CD4-positive, alpha-beta T cell treated with Interleukin-17A for 4 hours (primary cell): Measurements from ENCODE around the gene ZSWIM9.
"Not testable (repeated sequence)": the region's sequence is repeated elsewhere in the genome, so short reads cannot be mapped to it uniquely, and the experiment has no call there.

Experiments
- DNase-seq: peaks from one replicate; pipeline ENCODE4 v3.0.0-alpha.2; 2020; ENCODE audit warnings: mixed read lengths

ZSWIM9 gene

DNA sequence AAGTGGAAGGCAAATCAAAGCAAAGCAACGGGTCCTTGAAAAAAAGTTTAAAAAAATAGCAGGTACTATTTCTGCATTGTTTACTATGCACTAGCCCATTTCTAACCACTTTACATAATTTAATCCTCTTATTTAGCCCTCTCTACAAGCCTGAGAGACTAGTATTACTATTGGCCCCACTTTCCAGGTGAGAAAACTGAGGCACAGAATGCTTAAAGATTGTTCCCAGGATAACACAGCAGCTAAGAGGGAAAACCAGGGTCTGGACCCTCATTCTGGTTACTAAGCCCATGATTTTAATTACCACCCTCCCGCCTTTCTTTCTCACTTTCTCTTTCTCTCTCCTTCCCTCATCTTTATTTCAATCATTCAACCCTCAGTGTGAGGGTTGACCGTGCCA lies 5.7 kb downstream of the ZSWIM9 start:
- DNase-seq, result no peak

DNA sequence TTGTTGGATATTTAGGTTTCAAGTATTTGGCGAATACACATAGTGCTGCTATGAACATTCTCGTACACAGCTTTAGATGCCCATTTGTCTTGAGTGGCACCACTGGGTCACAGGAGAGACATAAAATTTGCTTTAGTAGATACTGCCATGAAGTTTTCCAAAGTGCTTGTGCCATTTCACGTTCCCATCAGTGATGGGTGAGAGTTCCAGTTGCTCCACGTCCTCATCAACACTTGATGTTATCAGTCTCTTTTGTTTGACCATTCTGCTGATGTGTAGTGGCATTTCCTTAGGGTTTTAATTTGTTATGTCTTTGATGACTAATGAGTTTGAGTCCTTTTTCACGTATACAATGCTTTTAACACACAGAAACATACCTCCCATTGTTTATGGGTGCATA lies 11.0 kb downstream of the ZSWIM9 start:
- no peak for DNase-seq

DNA sequence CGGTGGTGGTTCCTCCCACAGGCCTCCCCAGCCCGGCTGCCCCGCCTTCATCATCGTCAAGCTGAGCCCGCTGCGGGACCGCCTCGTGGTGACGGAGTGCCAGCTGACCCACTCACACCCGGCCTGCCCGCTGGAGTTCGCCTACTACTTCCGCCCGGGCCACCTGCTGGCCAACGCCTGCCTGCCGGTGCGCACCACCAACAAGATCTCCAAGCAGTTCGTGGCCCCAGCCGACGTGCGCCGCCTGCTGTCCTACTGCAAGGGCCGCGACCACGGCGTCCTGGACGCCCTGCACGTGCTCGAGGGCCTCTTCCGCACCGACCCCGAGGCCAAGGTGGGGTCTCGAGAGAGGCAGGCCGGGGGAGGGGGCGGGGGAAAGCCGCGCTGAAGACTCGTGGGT lies 12.0 kb downstream of the ZSWIM9 start:
- DNase-seq, result no peak

DNA sequence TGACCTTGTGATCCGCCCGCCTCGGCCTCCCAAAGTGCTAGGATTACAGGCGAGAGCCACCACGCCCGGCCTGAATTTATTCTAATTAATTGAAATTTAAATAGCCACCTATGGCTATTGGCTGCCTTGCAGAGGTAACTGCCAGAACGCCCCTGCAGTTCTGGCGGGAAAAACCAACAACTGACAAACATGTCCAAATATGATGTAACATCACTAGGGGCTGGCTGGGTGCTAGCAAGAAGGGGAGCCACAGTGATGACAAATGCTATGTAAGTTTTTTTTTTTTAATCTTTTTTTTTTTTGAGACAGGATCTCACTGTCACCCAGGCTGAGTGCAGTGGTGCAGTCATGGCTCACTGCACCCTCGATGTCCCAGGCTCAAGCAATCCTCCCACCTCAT lies 12.9 kb downstream of the ZSWIM9 start:
- DNase-seq, result no peak

DNA sequence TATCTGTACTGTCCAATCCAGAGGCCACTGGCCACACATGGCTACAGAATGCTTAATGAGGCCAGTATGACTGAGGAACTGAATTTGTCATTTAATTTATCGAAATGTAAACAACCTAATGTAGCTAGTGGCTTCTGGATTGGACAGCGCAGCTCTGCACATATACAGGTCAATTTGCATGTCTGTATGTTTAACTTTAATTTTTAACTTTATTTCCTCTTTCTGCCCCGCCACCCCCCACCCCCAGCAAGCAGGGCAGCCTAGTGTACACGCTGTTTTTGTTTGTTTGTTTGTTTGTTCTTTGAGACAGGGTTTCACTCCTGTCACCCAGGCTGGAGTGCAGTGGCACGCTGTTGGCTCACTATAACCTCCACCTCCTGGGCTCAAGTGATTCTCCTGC lies 15.5 kb downstream of the ZSWIM9 start:
- DNase-seq, result no peak

DNA sequence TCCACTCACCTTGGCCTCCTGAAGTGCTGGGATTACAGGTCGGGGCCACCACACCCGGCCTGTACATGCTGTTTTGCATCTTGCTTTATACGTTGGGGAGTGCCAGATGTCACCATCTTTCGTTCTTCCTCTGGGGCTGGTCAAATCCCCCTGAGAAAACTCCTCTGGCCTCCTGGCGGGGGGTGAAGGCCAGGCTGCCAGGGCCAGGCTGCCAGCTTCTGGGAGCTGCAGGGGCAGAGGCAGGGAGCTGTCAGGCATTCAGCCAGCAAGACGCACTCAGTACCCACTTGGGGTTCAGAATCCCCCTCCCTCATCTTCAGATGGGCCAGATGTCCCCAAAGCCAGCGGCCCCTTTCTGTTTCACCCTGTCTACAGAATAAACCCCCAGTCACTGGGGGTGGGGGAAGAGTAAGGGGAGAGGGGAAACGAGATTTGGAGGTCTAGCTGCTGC lies 16.1 kb downstream of the ZSWIM9 start:
- DNase-seq, result no peak

DNA sequence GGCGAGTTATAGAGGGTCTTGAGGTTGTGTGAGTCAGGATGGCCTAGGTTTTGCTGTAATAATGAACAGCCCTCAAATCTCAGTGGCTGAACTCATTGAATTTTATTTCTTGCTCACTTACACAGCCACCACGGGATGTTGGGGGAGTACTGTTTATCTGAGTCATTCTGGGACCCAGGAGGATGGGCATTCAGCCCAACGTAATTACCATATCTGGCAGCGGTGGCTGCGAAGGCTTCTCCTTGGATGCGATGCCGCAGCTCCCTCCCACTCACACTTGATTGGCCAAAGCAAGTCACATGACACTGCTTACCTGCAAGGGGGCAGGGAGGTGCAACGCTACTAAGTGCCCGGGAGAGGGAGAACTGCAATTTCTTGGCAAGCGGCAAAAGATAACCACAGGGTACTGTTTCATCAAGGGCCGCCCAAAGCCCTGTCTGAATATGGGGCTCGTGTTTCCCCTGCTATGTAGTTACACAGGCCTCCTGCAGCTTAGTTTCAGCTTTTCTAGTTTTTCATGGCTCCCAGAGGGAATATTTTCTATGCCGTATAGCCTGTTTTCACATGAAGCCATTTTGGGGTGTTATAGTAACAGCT lies 19.9 kb downstream of the ZSWIM9 start:
- peak; percentile 68 for DNase-seq

DNA sequence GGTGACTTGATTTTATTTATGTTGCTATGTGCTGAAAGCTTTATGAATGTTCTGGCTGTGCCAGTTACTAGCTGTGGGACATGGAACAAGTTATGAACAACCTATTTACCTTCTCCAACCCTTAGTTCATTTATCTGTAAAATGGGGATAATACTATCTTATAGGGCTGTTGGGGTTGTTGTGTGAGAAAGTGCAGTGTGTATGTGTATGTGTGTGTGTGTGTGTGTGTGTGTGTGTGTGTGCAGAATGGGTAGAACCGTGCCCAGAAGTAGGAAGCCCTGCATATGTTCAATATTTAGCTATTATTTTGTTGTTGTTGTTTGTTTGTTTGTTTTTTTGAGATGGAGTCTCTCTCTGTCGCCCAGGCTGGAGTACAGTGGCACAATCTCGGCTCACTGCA lies 20.4 kb downstream of the ZSWIM9 start:
- no peak for DNase-seq

DNA sequence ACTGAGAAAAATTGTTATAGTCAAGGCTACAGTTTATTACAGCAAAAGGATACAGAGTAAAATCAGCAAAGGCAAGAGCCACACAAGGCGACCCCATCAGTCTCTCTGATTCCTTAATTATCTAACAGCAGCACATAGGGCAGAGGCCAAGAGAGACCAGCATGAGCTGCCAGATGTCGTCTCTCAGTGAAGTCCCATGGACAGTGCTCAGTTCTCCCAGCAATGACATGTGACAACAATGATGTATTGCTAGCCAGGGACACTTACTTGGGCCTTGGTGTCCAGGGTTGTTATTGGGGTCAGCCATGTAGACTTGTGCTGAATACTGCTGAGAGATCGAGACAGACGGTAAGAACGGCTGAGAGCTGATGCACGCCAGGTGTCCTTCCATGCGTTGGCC lies 22.3 kb downstream of the ZSWIM9 start:
- DNase-seq, result no peak

DNA sequence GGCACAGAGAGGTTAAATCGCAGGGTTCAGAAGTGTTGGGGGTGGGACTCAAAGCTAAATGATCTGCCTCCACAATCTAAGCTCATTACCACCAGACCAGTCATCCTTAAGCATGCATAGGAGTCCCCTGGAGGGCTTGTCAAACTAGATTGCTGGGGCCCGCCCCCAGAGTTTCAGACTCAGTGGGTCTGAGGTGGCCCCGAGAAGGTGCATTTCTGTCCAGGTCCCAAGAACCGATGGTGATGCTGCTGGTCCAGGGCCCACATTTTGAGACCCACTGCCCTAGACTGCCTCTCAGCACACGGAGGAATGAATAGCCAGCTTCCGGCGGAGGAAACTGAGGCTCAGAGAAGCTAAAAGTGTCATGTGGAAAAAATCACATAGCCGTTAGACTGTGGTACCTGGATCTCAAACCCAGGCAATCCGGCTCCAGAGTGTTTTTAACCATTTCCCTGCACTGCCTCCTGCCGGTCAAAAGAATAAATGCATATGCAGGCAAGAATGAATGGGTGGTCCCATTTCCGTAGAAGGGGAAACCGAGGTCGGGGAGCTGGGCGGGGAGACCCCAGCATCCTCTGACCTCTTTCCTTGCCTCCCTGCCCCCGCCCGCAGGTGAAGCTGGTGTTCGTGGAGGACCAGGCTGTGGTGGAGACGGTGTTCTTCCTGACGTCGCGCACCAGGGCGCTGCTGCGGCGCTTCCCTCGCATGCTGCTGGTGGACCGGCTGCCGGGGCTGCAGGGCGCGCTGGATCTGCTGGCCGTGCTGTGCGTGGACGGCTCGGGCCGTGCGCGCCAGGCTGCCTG lies 23.8 kb downstream of the ZSWIM9 start:
- peak; percentile 38 for DNase-seq

DNA sequence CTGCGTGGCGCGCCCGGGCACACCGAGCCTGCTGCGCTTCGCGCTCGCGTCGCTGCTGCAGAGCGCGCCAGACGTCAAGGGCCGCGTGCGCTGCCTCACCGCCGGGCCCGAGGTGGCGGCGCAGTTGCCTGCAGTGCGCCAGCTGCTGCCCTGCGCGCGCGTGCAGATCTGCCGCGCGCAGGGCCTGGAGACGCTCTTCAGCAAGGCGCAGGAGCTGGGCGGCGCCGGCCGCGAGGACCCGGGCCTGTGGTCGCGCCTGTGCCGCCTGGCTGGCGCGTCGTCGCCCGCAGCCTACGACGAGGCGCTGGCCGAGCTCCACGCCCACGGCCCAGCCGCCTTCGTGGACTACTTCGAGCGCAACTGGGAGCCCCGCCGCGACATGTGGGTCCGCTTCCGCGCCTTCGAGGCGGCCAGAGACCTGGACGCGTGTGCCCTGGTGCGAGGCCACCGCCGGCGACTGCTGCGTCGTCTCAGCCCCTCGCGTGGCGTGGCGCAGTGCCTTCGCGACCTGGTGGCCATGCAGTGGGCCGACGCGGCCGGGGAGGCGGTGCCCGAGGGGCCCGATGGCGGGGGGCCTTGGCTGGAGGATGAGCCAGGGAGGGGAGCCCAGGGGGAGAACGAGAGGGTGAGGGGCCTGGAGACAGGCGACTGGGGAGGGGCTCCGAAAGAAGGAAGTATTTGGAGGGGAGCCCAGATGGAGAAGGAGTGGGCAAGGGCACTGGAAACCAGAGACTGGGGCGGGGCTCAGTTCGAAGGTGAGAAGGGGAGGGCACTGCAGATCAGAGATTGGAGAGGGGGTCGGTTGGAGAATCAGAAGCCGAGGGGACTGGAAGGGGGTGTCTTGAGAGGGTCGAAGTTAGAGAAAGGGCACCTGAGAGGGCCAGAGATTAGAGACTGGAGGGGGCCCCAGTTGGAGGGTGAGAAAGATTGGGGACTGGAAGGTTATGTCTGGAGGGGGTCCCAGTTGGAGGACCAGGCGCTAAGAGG lies 24.7 kb downstream of the ZSWIM9 start:
- DNase-seq, result no peak

DNA sequence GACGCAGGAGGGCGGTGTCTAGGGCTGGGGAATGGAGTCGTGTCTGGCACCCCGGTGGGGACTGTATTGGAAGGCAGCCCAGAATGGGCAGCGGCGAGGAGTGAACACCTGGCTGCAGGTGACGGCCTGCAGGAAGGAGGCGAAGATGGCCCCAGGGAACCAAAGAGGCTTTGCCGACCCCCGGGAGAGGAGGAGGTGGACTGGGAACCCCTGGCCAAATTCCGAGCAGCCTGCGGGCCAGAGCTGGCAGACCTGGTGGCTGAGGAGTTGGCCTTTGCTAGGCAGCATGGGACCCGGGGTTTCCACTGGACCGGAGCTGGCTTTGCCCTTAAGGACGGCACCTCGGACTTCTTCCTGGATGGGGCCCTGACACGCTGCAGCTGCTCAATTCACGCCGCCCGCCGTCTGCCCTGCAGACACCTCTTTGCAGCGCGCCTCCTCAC lies 25.9 kb downstream of the ZSWIM9 start:
- no peak for DNase-seq

DNA sequence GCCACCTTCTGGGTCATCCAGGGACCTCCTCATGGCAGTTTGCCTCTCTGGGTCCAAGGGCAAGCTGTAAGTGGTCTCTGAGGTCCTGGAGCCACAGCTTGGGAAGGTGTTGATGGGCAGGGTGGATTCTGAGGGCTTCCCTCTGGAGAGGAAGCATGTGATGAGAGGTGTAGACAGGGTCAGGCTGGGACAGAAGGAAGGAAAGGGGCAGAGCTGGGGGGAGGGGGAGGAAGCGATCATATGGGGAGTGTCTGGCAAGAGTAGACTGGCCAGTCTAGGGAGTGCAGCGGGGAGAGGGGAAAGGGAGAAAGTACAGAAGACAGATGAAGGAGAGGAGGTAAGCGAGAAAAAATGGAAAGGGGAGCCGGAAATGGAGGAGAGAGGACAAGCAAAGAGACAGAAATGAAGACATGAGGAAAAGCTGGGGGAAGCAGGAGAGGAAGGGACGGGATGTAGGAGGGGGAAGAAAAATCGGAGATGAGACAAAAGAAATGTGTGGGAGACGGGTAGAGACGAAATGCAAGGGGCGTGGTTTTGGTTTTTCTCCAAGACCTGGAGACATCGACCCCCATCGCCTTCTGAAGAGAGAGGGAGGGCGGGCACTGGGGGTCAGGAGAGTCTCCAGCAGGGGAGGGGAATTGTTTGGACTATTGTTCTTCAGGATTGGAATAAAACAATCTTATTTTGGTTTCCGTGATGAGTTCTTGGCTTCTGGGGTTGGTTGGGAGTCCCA lies 26.6 kb downstream of the ZSWIM9 start:
- no peak for DNase-seq

DNA sequence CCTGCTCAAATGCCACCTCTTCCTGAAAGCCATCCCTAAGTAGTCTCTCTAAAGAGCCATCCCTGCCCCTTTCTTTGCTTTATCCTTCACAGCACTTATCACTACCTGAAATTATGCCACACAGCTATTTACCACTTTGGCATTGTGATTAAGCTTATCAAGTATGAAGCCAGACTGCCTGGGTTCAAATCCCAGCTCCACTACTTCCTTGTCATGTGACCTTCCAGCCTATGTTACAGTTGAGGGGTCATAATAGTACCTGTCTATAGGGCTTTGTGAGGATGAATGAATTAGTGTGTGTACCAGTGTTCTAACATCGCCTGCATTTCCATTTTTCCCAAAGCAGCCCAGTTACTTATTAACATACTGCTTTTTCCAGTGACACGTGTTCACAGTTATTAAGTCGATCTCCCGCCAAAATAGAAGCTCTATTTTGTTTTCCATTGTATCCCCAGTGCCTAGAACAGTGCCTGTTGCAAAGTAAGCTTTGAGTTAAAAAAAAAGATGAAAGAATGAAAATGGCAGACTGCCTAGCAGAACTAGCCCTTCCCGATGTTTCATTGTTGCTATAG lies 32.8 kb downstream of the ZSWIM9 start:
- no peak for DNase-seq

DNA sequence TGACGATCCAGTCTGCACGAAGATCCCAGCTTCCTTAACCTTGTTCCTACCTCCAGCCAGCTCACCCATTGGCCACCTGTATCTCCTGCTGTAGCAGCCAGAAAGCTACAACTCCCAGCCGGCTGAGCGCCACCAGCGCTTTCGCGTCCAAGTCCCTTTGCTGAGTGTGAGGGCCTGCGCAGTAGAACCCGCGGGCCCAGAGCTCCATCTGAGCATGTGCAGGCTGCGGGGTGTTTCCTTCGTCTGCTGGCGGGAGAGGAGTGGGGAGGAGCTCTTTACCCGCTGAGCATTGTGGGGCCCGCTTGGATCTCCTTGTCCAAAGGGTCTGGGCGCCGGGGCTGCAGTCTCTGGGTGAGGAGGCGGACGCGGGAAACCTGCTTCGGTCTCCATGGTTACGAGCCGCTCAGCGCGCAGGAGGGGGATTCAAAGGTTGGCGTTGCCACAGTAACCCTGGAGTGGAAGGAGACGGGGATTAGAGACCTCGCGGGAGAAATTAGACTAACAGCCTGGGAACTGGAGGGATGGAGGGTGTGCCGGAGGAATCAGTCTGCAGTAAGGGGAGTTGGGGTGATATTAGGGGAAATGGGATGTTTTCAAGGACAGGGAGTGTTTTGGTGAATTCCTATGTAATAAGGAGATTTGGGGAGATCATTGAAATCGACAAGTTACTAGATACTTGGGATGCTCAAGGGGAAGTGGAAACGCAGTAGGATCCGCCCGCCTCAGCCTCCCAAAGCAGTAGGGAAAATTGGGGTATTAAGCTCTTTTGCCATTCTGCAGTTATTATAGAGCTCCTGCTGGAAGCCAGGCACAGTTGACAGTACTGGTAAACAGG lies 33.5 kb downstream of the ZSWIM9 start:
- peak; percentile 92 for DNase-seq

DNA sequence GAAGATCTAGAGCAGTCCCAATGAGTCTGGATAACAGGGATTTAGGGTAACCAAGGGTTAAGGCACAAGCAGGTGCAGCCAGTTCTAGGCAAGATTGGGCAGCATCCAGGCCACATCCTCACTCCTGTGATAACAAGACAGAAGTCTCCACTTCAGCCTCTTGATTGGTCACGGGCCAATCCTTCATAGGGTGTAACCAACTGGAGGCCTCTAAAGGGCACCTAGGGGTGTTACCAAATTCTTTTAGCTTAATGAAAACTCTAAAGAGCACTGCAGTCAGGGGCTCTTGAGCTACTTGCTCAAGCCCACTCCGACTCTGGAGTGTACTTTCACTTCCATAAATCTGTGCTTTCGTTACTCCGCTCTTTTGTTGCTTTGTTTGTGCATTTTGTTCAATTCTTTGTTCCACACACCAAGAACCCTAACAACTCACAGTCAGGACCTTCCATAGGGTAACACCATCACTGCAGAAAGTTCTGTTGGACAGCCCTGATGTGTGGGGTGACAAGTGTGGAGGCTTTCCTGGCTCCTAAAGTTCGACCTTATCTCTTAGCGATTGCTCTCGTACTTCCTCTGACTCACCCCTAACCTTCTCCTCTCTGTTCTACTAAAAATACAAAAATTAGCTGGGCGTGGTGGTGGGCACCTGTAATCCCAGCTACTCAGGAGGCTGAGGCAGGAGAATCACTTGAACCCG lies 36.1 kb downstream of the ZSWIM9 start:
- no peak for DNase-seq

DNA sequence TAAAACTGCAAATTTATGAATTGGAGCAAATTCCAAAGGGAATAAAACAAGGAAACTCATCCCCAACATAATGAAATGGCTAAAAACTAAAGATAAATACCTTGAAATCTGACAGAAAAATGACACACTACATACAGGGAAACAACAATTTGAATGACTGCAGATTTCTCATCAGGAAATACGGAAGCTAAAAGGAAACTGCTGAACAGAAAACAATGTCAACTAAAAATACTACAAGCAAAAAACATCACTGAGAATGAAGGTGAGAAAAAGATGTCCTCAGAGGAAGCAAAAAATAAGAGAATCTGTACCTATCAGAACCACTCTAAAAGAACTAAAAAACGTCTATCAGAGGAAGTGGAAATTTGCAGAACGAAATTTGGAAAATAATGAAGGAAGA lies 39.5 kb downstream of the ZSWIM9 start:
- DNase-seq, result no peak

DNA sequence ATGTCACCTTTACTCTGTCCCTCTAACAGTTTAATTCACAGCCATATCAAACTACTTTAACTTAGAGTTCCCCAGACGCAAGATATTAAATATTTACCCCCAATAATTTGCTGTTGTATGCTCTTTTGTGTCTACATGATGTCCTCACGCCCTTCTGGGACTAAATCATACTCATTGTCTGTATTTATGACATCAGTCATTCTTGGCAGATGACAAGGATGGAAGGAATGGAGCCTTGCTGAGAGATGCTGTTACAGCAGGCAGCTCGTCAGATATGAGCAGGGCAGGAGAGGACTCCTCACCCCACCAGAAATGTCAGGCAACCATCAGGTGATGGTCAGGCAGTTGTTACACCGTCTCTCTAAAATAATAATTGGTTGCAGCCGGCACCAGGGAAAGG lies 43.5 kb downstream of the ZSWIM9 start:
- DNase-seq, result no peak

DNA sequence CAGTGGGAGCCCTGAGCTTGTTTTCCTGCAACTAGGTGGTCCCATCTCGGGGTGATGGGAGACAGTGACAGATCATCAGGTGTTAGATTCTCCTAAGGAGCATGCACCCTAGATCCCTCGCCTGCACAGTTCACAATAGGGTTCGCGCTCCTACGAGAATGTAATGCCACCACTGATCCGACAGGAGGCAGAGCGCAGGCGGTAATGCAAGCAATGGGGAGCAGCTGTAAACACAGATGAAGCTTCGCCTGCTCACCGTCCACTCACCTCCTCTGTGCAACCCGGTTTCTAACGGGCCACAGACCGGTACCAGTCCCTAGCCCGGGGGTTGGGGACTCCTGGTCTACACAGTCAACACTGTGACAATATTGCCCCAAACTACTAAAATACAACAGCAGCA lies 46.5 kb downstream of the ZSWIM9 start:
- no peak for DNase-seq

DNA sequence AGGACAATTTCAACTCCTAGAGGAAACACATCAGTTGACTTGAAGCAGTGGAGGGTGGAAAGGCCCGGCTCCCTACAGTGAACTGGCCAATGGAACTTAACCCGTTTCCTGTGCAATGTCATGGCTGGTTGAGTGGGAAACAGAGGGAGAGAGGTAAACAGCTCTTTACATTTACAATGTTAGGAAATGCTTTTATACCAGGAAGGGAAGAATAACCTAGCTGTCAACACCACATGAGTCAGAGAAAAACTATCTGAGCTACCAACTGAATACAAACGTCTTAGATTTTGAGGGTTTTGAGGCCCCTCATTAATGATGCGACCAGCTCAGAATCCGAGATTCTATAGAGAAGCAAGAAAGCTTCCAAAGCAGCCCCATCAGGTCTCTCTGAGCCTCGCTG lies 48.5 kb downstream of the ZSWIM9 start:
- DNase-seq, result no peak

DNA sequence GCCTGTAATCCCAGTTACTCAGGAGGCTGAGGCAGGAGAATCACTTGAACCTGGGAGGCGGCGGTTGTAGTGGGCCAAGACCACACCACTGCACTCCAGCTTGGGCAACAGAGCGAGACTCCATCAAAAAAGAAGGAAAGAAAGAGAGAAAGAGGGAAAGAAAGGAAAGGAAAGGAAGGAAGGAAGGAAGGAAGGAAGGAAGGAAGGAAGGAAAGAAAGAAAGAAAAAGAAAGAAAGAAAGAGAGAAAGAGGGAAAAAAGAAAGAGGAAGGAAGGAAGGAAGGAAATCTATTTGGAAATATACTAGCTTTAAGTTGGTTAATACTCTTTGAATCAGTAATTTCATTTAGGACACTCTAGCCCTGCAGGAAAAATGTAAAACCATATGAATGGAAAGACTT lies 50.3 kb downstream of the ZSWIM9 start:
- DNase-seq, result not testable (repeated sequence)
